PC-3 (cell line): ENCODE measurements around the gene AGFG2.

Experiments used
- CTCF ChIP-seq: fragments of 300-600 bp; sonication (generic); conservative IDR thresholded peaks from 2 replicates; pipeline ENCODE4 v1.5.1; 2017; ENCODE audit warnings: antibody characterized with exemption, low read depth, mild to moderate bottlenecking, low read length
- EZH2 ChIP-seq: fragments of 300-600 bp; sonication (generic); IDR thresholded peaks from one replicate; pipeline ENCODE4 v1.6.1; 2017; ENCODE audit warnings: antibody characterized with exemption, mild to moderate bottlenecking, low read length; ENCODE audit not compliant: unreplicated experiment
- EZH2phosphoT487 ChIP-seq: fragments of 300-600 bp; sonication (generic); IDR thresholded peaks from 2 replicates; pipeline ENCODE4 v1.6.1; 2018; ENCODE audit warnings: mild to moderate bottlenecking, antibody characterized with exemption, low read length, borderline replicate concordance

GRCh38 chr7:100520138-100520537 is 18.9 kb upstream of the AGFG2 start:
- TF ChIP-seq CTCF (no peak), EZH2phosphoT487 (no peak), EZH2 (no peak)
